Omental fat pad (tissue), 4 donors: ENCODE measurements around the gene BACE2. TPM values are rescaled to one million over a fixed set of nuclear protein-coding genes. Genes with fewer than 3 reads are reported as not detected.

ENCODE experiments used
- ATAC-seq: fragments of 150-250 bp; one replicate; pipeline ENCODE4 v1.9.1; 2016; ENCODE audit warnings: mild to moderate bottlenecking, moderate library complexity; ENCODE audit not compliant: low FRiP score
- DNase-seq: peaks from one replicate; pipeline ENCODE4 v3.0.0-alpha.2; 2019; ENCODE audit warnings: low spot score
- CTCF ChIP-seq, 3 donors: fragments of 450-650 bp; IDR thresholded peaks; one replicate each; pipeline ENCODE4 v1.5.1; 2016 to 2017; ENCODE audit warnings: antibody characterized with exemption in 3 of 3, mild to moderate bottlenecking in 3 of 3, moderate library complexity in 2 of 3
- total RNA-seq, 4 donors: library from RNA; depleted of rRNA; stranded (reverse); fragments of >200 nt; gene quantifications; one replicate each; pipeline ENCODE4 v1.1.0, GENCODE V29; 2016

The BACE2 gene
- total RNA-seq, 4 donors from 2014 or later = 23.5 to 39.3 (median 37.0) TPM

- DNase-seq = no peak
- no peak for ATAC-seq
- no peak for TF ChIP-seq CTCF (IDR thresholded peaks at IDR 0.05)
These were observed 20.0 kb upstream of the BACE2 start for GRCh38 chr21:41147979-41148355.

GRCh38 chr21:41148798-41149197, 19.2 kb upstream of the BACE2 start:
- no peak for TF ChIP-seq CTCF (IDR thresholded peaks at IDR 0.05)

GRCh38 chr21:41149199-41149598, 18.8 kb upstream of the BACE2 start:
- ATAC-seq = no peak

More at GRCh38 chr21:41148798-41149197, 19.2 kb upstream of the BACE2 start:
- ATAC-seq (no peak), DNase-seq (no peak)

GRCh38 chr21:41152147-41152546, 15.8 kb upstream of the BACE2 start:
- DNase-seq (no peak), ATAC-seq (no peak)
- no peak for TF ChIP-seq CTCF (IDR thresholded peaks at IDR 0.05)

More at GRCh38 chr21:41149199-41149598, 18.8 kb upstream of the BACE2 start:
- TF ChIP-seq CTCF (IDR thresholded peaks at IDR 0.05) = no peak
- no peak for DNase-seq

GRCh38 chr21:41153443-41153842, 14.5 kb upstream of the BACE2 start:
- TF ChIP-seq CTCF (IDR thresholded peaks at IDR 0.05) = no peak
- ATAC-seq = no peak
- DNase-seq = no peak

GRCh38 chr21:41156142-41156541, 11.8 kb upstream of the BACE2 start:
- ATAC-seq (no peak), DNase-seq (no peak)
- TF ChIP-seq CTCF (IDR thresholded peaks at IDR 0.05) = no peak

GRCh38 chr21:41158026-41158425, 9.9 kb upstream of the BACE2 start:
- no peak for DNase-seq
- ATAC-seq = no peak
- no peak for TF ChIP-seq CTCF (IDR thresholded peaks at IDR 0.05)
